Lower leg skin (tissue), 3 donors: ENCODE results near the gene ATP9A.

Source experiments
- POLR2A ChIP-seq, 2 donors: fragments of 450-650 bp; IDR thresholded peaks; one replicate each; pipeline ENCODE4 v1.6.1; 2016 to 2017; ENCODE audit warnings: antibody characterized with exemption in 2 of 2, mild to moderate bottlenecking in 1 of 2, moderate library complexity in 1 of 2
- TF ChIP-seq, protein P1 (sequence below), 3 donors: fragments of 450-650 bp; IDR thresholded peaks; one replicate each; pipeline ENCODE4 v1.5.1; 2016; ENCODE audit warnings: antibody characterized with exemption in 3 of 3, mild to moderate bottlenecking in 3 of 3, moderate library complexity in 2 of 3

DNA sequence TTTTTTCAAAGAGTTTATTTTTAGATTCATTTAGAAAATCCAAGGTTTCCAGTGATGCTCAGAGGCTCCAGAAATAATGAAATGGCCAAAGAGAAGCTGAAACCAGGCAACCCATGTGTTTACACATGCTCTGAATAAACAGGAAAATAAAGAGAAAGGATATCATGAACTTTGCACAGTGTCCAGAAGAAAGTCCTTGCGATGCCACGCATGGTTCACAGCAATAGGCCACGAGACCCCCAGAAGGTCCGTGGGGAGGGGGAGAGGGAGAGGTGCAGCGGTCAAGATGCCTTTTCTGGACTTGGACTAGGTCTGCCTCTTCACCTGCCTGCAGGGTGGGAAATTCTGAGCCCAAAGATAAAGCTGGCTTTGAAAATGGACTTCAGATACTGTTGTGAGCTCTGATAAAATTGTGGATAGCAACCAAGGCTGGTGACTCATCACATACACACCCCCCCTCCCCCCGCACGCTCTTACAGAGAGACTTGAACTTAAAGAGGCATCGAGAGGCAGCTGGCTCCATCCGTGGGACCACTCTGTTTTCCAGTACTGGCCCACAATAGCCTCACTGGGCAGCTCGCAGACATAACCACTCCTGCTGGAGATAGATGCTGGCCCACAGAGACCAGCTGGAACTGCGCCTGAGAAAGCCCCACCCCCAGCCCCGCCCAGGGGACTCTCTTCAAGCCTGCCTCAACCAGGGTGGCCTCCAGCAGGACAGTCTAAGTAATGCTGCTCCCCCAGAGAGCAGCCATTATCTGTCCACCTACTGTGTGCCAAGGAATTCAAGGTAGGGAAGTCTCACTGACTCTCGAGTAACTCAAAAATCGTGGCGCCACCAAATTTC is 204.5 kb downstream of the ATP9A start:
- TF ChIP-seq, protein P1, sequence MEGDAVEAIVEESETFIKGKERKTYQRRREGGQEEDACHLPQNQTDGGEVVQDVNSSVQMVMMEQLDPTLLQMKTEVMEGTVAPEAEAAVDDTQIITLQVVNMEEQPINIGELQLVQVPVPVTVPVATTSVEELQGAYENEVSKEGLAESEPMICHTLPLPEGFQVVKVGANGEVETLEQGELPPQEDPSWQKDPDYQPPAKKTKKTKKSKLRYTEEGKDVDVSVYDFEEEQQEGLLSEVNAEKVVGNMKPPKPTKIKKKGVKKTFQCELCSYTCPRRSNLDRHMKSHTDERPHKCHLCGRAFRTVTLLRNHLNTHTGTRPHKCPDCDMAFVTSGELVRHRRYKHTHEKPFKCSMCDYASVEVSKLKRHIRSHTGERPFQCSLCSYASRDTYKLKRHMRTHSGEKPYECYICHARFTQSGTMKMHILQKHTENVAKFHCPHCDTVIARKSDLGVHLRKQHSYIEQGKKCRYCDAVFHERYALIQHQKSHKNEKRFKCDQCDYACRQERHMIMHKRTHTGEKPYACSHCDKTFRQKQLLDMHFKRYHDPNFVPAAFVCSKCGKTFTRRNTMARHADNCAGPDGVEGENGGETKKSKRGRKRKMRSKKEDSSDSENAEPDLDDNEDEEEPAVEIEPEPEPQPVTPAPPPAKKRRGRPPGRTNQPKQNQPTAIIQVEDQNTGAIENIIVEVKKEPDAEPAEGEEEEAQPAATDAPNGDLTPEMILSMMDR (IDR thresholded peaks at IDR 0.05) = no peak
- no peak for TF ChIP-seq POLR2A (IDR thresholded peaks at IDR 0.05)
